Astrocyte of the cerebellum (primary cell): ENCODE results near the gene ACOT4.
"Not testable (repeated sequence)": the region's sequence is repeated elsewhere in the genome, so short reads cannot be mapped to it uniquely, and the experiment has no call there.

ENCODE experiments used
- DNase-seq: peaks from one replicate; pipeline ENCODE4 v3.0.0-alpha.2; 2011; ENCODE audit warnings: low read depth
- H3K4me3 ChIP-seq: 2 replicates; pipeline ENCODE4 v1.5.1; 2011; ENCODE audit warnings: mild to moderate bottlenecking, low read depth, low read length, moderate library complexity
- in situ Hi-C: cut with HindIII; loops from 2 replicates; pipeline ENCODE4 v1.10.0; 2017; ENCODE audit warnings: low sequenced_read_pairs
- TF ChIP-seq, protein P1 (sequence below): IDR thresholded peaks from 2 replicates; pipeline ENCODE4 v1.5.1; 2012; ENCODE audit warnings: low read length, low read depth, moderate library complexity, mild to moderate bottlenecking; ENCODE audit errors: missing control alignments

ACOT4 gene, protein sequence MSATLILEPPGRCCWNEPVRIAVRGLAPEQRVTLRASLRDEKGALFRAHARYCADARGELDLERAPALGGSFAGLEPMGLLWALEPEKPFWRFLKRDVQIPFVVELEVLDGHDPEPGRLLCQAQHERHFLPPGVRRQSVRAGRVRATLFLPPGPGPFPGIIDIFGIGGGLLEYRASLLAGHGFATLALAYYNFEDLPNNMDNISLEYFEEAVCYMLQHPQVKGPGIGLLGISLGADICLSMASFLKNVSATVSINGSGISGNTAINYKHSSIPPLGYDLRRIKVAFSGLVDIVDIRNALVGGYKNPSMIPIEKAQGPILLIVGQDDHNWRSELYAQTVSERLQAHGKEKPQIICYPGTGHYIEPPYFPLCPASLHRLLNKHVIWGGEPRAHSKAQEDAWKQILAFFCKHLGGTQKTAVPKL

DNA sequence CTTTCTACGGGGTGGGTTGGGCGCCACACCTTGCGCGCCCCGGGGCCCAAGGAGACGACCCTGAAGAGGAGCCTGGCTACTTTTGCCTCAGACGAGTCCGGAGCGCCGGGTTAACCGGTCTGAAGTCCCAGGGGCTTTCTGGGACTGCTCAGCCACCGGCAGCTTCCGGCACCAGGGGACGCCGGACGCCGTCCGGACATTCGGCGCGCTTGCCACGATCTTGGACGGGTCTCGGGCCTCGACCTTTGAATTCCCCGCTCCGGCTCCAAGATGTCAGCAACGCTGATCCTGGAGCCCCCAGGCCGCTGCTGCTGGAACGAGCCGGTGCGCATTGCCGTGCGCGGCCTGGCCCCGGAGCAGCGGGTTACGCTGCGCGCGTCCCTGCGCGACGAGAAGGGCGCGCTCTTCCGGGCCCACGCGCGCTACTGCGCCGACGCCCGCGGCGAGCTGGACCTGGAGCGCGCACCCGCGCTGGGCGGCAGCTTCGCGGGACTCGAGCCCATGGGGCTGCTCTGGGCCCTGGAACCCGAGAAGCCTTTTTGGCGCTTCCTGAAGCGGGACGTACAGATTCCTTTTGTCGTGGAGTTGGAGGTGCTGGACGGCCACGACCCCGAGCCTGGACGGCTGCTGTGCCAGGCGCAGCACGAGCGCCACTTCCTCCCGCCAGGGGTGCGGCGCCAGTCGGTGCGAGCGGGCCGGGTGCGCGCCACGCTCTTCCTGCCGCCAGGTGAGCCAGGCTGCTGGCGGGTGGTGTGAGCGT, at the start of gene ACOT4:
Gene ACOT4, plus strand, starts transcription at position 184 of the 760 bp plus-strand sequence. Its CDS starts 87 bp downstream, at position 271.
- peak within 1 kb of the TSS; percentile 50 for H3K4me3 ChIP-seq
- in situ Hi-C loops, result no loop called here
- TF ChIP-seq, protein P1, sequence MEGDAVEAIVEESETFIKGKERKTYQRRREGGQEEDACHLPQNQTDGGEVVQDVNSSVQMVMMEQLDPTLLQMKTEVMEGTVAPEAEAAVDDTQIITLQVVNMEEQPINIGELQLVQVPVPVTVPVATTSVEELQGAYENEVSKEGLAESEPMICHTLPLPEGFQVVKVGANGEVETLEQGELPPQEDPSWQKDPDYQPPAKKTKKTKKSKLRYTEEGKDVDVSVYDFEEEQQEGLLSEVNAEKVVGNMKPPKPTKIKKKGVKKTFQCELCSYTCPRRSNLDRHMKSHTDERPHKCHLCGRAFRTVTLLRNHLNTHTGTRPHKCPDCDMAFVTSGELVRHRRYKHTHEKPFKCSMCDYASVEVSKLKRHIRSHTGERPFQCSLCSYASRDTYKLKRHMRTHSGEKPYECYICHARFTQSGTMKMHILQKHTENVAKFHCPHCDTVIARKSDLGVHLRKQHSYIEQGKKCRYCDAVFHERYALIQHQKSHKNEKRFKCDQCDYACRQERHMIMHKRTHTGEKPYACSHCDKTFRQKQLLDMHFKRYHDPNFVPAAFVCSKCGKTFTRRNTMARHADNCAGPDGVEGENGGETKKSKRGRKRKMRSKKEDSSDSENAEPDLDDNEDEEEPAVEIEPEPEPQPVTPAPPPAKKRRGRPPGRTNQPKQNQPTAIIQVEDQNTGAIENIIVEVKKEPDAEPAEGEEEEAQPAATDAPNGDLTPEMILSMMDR, result peak; percentile 9
- DNase-seq, result no peak

DNA sequence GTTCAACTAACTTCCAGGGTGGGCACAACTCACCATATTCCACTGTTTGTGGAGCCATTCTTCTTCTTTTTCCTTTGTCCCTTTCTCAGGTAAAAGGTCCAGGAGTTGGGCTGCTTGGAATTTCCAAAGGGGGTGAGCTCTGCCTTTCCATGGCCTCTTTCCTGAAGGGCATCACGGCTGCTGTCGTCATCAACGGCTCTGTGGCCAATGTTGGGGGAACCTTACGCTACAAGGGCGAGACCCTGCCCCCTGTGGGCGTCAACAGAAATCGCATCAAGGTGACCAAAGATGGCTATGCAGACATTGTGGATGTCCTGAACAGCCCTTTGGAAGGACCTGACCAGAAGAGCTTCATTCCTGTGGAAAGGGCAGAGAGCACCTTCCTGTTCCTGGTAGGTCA, 48.7 kb upstream of the ACOT4 start:
- in situ Hi-C loops, H3K4me3 ChIP-seq, DNase-seq: not testable (repeated sequence)

DNA sequence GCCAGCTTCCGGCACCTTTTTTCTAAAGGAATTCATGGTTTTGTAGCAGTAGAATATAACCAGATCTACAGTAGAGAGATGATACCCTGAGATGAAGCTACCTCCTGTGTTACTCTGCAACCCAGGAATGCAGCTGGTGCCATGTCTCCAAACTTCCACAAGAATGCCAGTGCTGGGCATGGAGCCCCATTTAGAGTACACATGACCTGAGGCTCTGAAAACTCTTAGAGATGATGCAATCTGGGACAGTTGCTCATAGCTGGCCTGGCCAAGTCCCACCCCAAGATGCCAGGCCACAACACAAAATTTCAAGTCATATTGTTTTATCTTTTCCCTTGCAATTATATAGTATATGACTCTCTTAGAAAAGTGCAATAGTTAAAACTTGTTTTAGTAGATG, 46.3 kb upstream of the ACOT4 start:
- H3K4me3 ChIP-seq, in situ Hi-C loops, DNase-seq: not testable (repeated sequence)

DNA sequence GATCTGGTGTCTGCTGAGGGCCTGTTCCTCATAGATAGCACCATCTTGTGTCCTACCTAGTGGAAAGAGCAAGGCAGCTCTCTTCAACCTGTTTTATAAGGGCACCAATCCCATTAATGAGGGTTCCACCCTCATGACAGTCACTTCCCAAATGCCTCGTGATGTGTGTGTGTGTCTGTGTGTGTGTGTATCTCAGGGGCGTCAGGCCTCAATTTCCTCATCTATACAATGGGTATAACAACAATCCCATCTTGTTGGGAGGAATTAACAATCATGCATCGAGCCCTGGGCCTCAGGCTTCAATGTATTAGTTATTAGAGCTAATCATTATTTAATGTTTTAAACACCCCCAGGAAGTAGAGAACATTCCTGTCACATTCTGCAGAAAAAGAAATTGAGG, 42.6 kb upstream of the ACOT4 start:
- H3K4me3 ChIP-seq, DNase-seq, in situ Hi-C loops: not testable (repeated sequence)

DNA sequence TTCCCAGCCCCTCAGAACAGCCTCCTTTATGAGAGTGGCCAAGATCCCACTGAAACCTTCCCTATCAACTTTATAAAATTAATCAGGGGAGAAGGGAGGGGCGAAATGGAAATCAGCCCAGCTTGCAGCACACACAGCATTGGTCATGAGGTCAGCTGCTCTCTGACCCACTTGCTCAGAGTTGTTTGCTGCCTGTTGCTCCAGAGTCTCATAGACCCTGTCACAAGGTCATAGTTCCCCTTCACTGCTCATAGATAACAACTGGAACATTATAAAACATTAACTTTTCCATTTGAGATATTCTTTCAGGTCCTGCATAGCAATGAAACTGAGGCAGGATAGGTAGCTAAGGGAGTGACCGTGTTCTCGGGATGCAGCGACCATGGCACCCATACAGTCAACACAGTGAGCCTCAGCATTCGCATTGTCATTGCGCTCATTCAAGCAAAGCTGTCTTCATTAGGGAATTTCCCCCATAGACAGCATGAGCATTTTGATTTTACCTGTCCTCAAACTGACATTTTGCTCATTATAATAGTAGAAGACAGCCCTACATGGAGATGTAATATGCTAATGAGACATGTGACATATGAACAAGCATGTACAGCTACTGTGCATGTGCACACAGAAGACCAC, 41.7 kb upstream of the ACOT4 start:
- in situ Hi-C loops, H3K4me3 ChIP-seq, DNase-seq: not testable (repeated sequence)

DNA sequence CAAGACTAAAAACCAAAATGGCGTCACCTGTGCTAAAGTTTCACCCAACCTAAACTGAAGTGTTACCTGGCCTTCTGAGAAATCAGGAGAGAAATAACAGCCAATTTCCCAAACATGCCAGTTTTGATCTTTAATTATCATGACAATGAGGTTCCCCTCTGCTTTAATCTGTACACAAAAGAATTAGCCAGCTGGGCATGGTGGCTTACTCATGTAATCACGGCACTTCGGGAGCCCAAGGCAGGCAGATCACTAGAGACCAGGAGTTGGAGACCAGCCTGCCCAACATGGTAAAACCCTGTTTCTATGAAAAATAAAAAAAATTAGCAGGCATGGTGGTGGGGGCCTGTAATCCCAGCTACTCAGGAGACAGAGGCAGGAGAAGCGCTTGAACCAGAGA, 37.8 kb upstream of the ACOT4 start:
- in situ Hi-C loops, result no loop called here
- TF ChIP-seq, protein P1, result no peak
- no peak overlapping the region for H3K4me3 ChIP-seq
- no peak for DNase-seq

DNA sequence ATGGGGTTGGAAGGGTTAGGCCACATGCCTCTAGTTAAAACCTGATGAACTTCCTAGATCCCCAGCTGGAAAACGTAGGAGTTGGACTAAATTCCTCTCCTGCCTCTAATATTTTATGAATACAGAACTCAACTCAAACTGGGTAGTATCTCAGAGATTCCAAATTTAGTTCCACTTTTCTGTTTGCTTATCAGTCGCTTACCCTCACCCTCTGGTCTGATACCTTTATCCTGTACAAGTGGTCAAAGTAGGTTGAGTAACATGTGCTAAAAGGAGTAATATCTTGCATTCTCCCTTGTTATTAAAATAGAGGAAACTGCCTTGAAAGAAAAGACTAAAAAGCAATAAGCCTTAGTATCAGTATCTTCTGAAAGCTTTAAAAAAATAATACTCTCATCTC, 34.5 kb upstream of the ACOT4 start:
- in situ Hi-C loops, DNase-seq, H3K4me3 ChIP-seq: not testable (repeated sequence)

DNA sequence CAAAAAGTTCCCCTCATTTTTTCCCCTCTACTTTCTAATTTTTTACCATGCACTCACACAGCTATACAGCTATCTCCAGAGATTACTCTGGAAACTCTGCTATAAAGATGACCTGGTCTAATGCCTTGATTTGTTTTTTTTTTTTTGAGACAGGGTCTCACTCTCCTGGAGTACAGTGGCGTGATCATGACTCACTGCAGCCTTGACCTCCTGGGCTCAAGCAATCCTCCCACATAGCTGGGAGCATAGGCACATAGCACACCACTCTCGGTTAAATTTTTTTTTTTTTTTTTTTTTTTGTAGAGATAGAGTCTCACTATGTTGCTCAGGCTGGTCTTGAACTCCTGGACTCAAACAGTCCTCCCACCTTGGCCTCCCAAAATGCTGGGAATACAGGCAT, 33.4 kb upstream of the ACOT4 start:
- DNase-seq, in situ Hi-C loops, H3K4me3 ChIP-seq: not testable (repeated sequence)

DNA sequence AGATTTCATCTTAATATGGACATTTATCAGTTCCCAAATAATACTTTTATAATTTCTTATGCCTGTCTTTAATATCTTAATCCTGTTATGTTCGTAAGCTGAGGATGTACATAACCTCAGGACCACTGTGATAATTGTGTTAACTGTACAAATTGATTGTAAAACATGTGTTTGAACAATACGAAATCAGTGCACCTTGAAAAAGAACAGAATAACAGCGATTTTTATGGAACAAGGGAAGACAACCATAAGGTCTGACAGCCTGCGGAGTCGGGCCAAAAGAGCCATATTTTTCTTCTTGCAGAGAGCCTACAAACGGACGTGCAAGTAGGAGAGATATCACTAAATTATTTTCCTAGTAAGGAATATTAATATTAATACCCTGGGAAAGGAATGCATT, 29.4 kb upstream of the ACOT4 start:
- in situ Hi-C loops, DNase-seq, H3K4me3 ChIP-seq: not testable (repeated sequence)

DNA sequence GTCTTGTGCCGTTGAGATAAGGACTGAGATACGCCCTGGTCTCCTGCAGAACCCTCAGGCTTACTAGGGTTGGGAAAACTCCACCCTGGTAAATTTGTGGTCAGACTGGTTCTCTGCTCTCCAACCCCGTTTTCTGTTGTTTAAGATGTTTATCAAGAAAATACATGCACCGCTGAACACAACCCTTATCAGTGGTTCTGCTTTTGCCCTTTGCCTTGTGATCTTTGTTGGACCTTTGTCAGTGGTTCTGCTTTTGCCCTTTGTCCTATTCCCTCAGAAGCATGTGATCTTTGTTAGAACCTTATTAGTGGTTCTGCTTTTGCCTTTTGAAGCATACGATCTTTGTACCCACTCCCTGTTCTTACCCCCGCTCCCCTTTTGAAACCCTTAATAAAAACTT, 29.0 kb upstream of the ACOT4 start:
- in situ Hi-C loops, DNase-seq, H3K4me3 ChIP-seq: not testable (repeated sequence)

DNA sequence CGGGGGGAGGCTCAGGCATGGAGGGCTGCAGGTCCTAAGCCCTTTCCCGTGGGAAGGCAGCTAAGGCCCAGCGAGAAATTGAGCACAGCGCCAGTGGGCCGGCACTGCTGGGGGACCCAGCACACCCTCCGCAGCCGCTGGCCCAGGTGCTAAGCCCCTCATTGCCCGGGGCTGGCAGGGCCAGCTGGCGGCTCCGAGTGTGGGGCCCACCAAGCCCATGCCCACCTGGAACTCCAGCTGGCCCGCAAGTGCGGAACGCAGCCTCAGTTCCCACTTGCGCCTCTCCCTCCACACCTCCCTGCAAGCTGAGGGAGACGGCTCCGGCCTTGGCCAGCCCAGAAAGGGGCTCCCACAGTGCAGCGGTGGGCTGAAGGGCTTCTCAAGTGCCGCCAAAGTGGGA, 25.2 kb upstream of the ACOT4 start:
- DNase-seq, H3K4me3 ChIP-seq: not testable (repeated sequence)
- in situ Hi-C loops, result loop anchor here (5.0 kb wide), 2 partner anchors 44 to 106 kb away; no protein-coding TSS in a partner anchor

DNA sequence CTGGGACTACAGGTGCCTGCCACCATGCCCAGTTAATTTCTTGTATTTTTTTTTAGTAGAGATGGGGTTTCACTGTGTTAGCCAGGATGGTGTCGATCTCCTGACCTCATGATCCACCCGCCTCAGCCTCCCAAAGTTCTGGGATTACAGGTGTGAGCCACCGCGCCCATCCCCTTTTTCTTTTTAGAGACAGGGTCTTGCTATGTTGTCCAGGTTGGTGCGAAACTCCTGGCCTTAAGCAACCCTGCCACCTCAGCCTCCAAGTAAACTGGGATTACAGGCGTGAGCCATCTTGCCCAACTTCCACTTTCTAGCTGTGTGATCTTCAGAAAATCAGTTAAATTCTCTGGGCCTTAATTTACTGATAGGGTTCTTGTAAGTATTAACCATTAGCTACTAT, 24.7 kb upstream of the ACOT4 start:
- DNase-seq, H3K4me3 ChIP-seq: not testable (repeated sequence)
- in situ Hi-C loops, result loop anchor here (5.0 kb wide), 2 partner anchors 45 to 105 kb away; no protein-coding TSS in a partner anchor
